ENCODE measurements around the gene ABCA3. TPM values are rescaled to one million over a fixed set of nuclear protein-coding genes. Genes with fewer than 3 reads are reported as not detected.

ABCA3 gene
- total RNA-seq, 2 donors from 2014 or later: 3.3 to 3.5 TPM

- Mint-ChIP-seq H3K36me3 (ENCODE audit: low read depth) (no peaks in the 10 kb centered on the region), H3K4me1 (no peaks in the 10 kb centered on the region), H3K27me3 (ENCODE audit: insufficient read depth) (peaks cover 2% of the 10 kb centered on the region), H3K27ac (no peak overlapping the region), H3K9me3 (no peaks in the 10 kb centered on the region), H3K4me3 (no peak overlapping the region)
- 89 to 95% methylated on average over 5 to 8 of the region's 8 CpGs for WGBS, 2 experiments (ENCODE audit: insufficient coverage in 1 of 2, insufficient read length in 1 of 2)
- Histone ChIP-seq H3K9ac (ENCODE audit: extremely low read depth, low read length, poor library complexity, severe bottlenecking) (no peak overlapping the region), H3K27ac (ENCODE audit: low read depth, low read length) (no peak overlapping the region), H3K27me3 (ENCODE audit: control insufficient read depth, insufficient read depth, low read length, poor library complexity, severe bottlenecking) (no peaks in the 10 kb centered on the region), H3K9me3 (ENCODE audit: control insufficient read depth, low read length) (no peaks in the 10 kb centered on the region), H3K4me1 (ENCODE audit: control insufficient read depth, insufficient read depth, low read length) (no peaks in the 10 kb centered on the region), H3K4me3 (ENCODE audit: low read length) (no peak overlapping the region), H3K36me3 (ENCODE audit: control insufficient read depth, insufficient read depth, low read length) (no peaks in the 10 kb centered on the region)
- no peak for TF ChIP-seq CTCF (conservative IDR thresholded peaks at IDR 0.05)
- peak; percentile 38 for DNase-seq
Measured at GRCh38 chr16:2280461-2280860, 60.1 kb downstream of the ABCA3 start.

DNA sequence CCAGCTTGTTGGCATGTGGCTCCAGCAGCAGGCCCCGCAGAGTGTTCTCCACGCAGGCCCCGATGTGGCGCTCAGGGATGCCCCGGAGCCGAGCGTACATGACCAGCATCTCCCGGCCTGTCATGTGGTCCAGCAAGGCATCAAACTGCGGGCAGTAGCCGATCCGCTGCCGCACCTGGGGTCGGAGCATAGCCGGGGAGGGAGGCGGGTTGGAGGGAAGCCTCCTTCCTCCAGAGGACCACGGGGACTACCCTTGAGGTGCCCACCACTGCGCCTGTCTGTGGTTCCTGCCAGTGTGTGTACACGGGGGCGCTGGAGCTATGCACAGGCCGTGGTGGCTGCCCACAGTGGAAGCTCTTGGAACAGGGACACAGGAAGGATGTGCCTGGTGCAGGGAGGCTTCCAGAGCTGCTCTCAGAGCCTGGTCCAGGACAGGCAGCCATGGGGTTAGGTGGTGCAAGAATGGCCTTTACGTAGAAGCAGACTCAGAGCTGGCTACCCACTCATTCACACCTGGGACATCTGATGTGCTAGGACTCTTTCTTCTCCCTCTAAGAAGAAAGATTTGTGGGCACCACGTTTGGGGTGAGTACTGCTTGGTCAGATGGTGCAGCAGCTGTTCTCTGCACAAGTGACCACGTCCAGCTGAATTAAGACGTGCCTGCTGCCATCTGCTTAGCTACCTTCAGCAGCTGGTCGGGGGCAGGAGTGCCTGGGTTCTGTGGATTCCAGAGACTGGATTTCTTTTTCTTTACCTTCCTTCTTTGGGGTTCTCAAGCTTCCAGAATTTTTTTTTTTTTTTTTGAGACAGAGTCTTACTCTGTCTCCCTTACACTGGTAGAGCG lies 61.4 kb downstream of the ABCA3 start:
- no peak overlapping the region for H3K27ac ChIP-seq (ENCODE audit: low read depth, low read length)
- Mint-ChIP-seq H3K9me3 (no peaks in the 10 kb centered on the region), H3K36me3 (ENCODE audit: low read depth) (no peaks in the 10 kb centered on the region), H3K27ac (no peak overlapping the region), H3K27me3 (ENCODE audit: insufficient read depth) (peaks cover 2% of the 10 kb centered on the region), H3K4me3 (no peak overlapping the region), H3K4me1 (no peaks in the 10 kb centered on the region)
- H3K9me3 ChIP-seq (ENCODE audit: control insufficient read depth, low read length): no peaks in the 10 kb centered on the region
- H3K27me3 ChIP-seq (ENCODE audit: control insufficient read depth, insufficient read depth, low read length, poor library complexity, severe bottlenecking): no peaks in the 10 kb centered on the region
- no peak overlapping the region for H3K9ac ChIP-seq (ENCODE audit: extremely low read depth, low read length, poor library complexity, severe bottlenecking)
- DNase-seq: peak; percentile 36
- no peak overlapping the region for H3K4me3 ChIP-seq (ENCODE audit: low read length)
- 89 to 91% methylated on average over 20 to 26 of the region's 26 CpGs for WGBS, 2 experiments (ENCODE audit: insufficient coverage in 1 of 2, insufficient read length in 1 of 2)
- H3K36me3 ChIP-seq (ENCODE audit: control insufficient read depth, insufficient read depth, low read length): no peaks in the 10 kb centered on the region
- TF ChIP-seq CTCF (conservative IDR thresholded peaks at IDR 0.05): no peak
- no peaks in the 10 kb centered on the region for H3K4me1 ChIP-seq (ENCODE audit: control insufficient read depth, insufficient read depth, low read length)

GRCh38 chr16:2278272-2278608 lies 62.3 kb downstream of the ABCA3 start:
- Mint-ChIP-seq H3K27ac (no peak overlapping the region), H3K36me3 (ENCODE audit: low read depth) (peaks cover 2% of the 10 kb centered on the region), H3K4me3 (no peak overlapping the region), H3K9me3 (no peaks in the 10 kb centered on the region), H3K4me1 (no peaks in the 10 kb centered on the region), H3K27me3 (ENCODE audit: insufficient read depth) (peaks cover 2% of the 10 kb centered on the region)
- Histone ChIP-seq H3K27me3 (ENCODE audit: control insufficient read depth, insufficient read depth, low read length, poor library complexity, severe bottlenecking) (no peaks in the 10 kb centered on the region), H3K36me3 (ENCODE audit: control insufficient read depth, insufficient read depth, low read length) (no peaks in the 10 kb centered on the region), H3K27ac (ENCODE audit: low read depth, low read length) (no peak overlapping the region), H3K4me1 (ENCODE audit: control insufficient read depth, insufficient read depth, low read length) (no peaks in the 10 kb centered on the region), H3K9me3 (ENCODE audit: control insufficient read depth, low read length) (no peaks in the 10 kb centered on the region), H3K9ac (ENCODE audit: extremely low read depth, low read length, poor library complexity, severe bottlenecking) (no peak overlapping the region), H3K4me3 (ENCODE audit: low read length) (no peak overlapping the region)
- 89% methylated on average over 11 to 14 of the region's 14 CpGs for WGBS, 2 experiments (ENCODE audit: insufficient coverage in 1 of 2, insufficient read length in 1 of 2)
- peak; percentile 65 for TF ChIP-seq CTCF (conservative IDR thresholded peaks at IDR 0.05)
- DNase-seq: peak; percentile 77
